ENCODE data around the gene TAOK1.
"Not testable (repeated sequence)": the region's sequence is repeated elsewhere in the genome, so short reads cannot be mapped to it uniquely, and the experiment has no call there.

TAOK1 gene

DNA sequence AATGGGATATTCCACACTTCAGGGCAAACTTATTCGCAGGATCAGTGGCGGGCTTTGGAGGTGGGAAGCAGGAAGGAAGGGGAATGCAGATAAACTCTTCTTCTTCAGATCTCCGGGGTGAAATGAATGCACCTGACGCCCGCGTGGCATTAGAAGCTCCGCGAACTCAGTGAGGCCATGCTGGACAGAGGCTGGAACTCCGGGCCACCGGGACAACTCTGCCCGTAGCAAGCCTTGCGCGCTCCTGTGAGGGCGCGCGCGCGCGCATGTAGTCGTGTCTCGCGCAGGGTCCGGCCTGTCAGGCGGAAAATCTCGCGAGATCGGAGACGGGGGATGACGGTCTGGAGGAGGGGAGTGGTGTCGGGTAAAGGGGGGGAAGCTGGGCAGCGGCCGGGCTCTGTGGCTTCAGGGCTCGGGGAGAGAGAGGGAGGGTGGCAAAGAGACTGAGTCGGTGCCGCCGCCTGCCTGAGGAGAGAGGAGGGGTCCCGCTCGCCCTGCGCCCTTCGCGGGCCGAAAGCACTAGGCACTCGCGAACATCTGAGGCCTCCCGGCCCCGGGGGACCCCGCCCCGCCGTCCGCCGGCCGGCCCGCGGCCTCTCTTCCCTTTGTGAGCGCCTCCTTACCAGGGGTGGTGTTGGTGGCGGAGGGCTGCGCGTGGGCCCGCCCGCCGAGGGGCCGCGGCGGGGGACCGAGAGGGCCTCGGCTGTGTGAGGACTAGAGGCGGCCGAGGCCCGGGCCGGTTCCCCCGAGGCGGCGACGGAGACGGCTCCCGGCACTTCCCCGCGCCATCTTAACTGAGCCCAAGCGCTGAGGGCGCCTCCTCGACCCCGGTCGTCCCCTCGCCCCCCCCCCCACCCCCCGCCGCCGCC is at the start of gene TAOK1:
Gene TAOK1, plus strand, starts transcription at position 382 of the 869 bp plus-strand sequence. CDS start 61,186 bp downstream, outside the sequence.
- DNase-seq = peak; percentile 92 to 96 (median 96)

DNA sequence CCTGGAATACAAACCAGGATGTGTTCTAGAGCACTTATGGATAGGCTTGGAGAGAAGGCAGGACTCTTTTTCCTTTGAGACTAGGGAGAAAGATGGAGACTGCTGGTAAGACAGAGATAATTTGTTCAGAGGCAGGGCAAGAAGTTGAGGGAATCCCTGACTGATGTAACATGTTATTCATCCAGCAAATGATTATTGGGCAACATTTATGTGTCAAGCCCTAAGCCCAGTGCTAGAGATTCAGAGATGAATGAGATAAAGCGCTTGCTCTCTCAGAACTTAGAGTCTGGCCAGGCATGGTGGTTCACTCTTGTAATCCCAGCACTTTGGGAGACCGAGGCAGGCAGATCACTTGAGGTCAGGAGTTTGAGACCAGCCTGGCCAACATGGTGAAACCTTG is 48.4 kb upstream of the TAOK1 start:
- DNase-seq = no peak

DNA sequence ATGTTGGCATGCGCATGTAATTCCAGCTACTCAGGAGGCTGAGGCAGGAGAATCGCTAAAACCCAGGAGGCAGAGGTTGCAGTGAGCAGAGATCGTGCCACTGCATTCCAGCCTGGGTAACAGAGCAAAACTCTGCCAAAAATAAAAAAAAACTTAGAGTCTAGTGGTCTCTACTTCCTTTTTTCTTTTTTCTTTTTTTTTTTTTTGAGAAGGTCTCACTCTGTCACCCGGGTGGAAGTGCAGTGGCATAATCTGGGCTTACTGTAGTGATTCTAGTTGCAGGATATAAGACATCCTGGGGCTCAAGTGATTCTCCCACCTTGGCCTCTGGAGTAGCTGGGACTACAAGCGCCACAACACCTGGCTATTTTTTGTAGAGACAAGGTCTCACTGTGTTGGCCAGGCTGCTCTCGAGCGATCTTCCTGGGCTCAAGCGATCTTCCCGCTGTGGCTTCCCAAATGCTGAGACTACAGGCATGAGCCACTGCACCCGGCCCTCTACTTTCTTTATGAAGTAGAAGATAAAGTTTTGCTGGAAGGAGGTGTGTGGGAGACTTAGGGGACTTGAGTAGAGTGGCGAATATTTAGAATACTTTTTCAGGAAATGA is 47.9 kb upstream of the TAOK1 start:
- DNase-seq = no peak

DNA sequence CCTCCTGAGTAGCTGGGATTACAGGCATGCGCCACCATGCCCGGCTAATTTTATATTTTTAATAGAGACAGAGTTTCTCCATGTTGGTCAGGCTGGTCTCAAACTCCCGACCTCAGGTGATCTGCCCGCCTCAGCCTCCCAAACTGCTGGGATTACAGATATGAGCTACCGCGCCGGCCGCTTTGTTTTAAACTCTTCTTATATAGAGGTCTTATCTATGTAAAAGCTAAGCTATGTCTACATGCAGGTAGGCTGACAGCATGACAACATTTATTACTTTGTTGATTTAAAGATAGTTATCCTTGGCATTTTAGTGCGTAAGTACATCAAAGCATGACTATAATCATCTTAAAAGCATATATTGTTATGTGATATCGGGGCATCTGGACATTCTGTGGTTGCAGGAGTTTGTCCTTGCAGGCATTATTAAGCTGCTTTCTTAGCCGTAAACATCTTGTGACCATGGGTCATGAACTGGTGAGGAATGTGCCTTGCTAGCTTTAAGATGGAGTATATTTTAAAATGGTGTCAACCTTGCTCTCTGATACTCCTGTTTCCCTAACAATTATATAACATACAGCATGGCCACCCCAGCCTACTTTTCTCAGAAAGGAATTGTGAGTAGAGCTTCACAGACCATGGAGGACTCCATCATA is 45.8 kb upstream of the TAOK1 start:
- DNase-seq = no peak

DNA sequence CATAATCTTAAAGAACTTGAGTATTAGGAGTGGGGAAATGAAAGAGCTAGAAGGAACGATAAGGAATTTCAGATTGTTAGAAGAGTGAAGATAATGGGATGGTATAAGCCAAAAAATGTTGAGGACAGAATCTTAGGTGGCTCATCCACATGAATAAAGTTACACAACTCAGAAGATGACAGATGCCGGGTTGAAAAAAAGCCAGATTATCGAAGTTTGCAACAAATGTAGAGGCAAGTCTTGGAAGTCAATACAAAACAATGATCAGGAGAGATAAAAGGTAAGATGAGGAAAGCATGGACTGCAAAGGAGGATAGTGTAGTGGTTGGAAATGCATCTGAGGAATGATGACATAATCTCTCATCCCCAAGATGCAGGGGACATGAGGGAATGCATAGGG is 45.1 kb upstream of the TAOK1 start:
- DNase-seq = no peak

DNA sequence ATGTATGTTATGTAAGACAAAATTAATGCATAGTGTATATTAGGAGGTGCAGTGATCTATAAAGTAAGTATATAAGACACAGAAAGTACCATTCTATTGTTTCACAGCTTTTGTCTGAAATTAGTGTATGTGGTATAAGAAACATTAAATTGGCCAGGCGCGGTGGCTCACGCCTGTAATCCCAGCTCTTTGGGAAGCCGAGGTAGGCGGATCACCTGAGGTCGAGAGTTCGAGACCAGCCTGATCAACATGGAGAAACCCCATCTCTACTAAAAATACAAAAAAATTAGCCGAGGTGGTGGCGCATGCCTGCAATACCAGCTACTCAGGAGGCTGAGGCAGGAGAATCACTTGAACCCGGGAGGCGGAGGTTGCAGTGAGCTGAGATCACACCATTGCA is 44.7 kb upstream of the TAOK1 start:
- DNase-seq = not testable (repeated sequence)

DNA sequence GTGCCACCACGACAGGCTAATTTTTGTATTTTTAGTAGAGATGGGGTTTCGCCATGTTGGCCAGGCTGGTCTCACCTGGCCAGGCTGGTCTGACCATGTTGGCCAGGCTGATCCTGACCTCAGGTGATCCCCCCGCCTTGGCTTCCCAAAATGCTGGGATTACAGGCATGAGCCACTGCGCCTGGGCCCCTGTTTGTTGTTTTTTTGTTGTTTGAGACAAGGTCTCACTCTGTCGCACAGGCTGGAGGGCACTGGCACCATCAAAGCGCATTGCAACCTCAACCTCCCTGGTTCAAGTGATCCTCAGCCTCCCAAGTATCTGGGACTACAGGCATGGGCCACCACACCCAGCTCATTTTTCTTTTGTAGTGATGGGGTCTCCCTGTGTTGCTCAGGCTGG is 43.7 kb upstream of the TAOK1 start:
- no peak for DNase-seq

DNA sequence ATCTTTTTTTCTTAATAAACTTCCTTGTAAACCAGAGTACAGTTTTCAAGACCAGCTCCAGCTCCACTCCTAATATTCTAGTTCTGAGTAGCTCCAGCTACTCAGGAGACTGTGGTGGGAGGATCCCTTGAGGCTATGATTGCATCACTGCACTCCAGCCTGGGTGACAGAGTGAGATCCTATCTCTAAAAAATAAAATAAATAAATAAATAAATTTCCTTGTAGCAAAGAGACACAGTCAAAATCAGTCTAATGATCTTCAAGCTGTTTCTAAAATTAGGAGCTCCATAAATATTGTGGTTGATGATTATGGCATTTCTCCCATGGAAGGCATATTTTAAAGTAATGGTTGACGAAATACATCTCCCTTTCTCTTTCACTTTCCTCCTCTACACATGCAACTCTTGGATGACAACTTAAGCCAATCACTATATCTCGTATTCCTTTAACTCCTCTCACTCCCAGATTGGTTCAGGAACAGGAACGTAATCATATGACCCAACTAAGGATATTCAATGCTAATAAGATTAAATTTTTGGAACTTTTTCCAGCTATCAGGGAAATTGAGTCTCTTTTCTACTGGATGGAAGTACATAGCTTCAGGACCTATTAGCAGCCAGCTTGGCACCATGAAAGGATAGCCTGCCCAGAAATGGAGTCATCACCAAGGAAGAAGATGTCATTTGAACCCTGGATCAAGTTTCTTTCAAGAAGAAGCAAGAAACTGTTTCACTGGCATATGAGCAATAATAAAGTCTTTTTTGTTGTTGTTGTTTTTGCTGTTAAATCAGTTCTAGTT is 42.1 kb upstream of the TAOK1 start:
- DNase-seq = no peak

DNA sequence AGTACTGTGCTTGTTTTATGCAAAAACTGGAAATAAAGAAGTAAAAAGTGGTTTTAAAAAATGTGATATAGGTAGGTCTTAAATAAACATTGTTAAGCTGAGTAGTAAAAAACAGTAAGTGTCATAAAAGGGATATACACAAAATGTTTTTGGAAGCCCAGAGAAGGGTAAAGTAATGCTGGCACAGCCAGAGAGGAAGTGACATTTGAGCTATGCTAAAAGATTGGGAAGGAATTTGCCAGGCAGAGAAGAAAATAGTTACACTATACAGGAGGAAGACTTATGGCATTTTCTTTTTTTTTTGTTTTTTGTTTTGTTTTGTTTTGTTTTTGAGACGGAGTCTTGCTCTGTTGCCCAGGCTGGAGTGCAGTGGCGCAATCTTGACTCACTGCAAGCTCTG is 40.8 kb upstream of the TAOK1 start:
- no peak for DNase-seq

DNA sequence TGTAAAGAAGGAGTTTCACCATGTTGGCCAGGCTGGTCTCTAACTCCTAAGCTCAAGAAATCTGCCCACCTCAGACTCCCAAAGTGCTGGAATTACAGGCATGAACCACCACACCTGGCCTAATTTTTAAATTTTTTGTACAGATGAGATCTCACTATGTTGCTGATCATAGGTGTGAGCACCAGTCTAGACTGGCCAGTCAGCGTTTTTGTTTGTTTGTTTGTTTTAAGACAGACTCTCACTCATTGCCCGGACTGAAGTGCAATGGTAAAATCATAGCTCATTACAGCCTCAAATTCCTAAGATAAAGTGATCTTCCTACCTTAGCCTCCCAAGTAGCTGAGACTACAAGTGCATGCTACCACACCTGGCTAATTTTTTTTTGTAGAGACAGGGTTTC is 38.0 kb upstream of the TAOK1 start:
- no peak for DNase-seq

DNA sequence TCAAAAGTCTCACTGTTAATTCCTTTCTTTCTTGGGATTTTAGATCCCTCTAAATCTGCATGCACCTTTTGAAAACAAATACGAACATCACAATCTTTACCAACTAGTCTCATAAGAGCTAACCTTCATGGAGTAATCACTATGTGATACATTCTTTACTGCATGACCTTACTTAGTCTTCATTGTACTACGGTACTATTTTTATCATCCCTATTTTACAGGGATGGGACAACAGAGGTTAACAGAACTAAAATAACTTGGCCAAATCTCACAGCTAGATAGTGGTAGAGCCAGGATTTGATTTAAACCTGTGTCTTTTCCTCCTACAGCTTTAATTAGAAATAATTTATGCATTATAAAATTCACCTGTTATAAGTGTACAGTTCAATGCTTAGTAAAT is 32.9 kb upstream of the TAOK1 start:
- DNase-seq = no peak

DNA sequence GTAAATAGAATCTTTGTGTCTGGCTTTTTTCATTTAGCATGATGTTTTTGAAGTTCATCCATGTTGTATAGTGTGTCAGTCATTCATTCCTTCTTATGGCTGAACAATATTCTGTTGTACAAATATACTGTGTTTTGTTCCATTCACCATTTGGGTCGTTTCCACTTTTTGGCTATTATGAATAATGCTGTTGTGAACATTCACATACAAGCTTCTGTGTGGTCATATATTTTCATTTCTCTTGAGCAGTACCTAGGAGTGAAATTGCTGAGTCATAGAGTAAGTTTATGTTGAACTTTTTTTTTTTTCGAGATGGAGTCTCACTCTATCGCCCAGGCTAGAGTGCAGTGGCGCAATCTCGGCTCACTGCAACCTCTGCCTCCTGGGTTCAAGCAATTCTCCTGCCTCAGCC is 32.3 kb upstream of the TAOK1 start:
- no peak for DNase-seq

DNA sequence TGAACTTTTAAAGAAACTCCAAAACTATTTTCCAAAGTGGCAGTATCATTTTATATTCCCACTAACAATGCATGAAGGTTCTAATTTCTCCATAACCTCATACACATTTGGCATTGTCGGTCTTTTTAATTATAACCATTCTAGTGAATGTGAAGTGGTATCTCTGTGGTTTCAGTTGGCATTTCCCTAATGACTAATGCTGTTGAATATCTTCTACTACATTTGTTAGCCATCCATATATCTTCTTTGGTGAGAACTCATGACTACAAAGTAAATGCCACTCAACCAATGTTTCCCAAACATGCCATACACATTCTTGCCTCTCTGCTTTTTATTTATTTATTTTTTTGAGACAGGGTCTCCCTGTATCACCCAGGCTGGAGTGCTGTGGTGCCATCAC is 31.7 kb upstream of the TAOK1 start:
- DNase-seq = no peak

DNA sequence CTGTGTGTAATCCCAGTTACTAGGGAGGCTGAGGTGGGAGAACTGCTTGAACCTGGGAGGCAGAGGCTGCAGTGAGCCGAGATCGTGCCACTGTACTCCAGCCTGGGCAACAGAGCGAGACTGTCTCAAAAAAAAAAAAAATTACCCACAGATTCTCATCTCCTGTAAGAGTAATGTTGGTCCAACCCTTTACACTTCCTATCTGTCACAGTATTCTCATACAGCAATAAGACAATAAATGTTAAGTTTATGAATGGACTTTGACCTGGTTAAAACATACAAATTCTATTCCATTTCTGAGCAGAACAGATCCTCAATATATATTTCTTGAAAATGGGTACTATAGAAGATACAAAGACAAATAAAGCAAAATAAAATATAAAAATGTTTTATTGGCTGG is 30.4 kb upstream of the TAOK1 start:
- no peak for DNase-seq

DNA sequence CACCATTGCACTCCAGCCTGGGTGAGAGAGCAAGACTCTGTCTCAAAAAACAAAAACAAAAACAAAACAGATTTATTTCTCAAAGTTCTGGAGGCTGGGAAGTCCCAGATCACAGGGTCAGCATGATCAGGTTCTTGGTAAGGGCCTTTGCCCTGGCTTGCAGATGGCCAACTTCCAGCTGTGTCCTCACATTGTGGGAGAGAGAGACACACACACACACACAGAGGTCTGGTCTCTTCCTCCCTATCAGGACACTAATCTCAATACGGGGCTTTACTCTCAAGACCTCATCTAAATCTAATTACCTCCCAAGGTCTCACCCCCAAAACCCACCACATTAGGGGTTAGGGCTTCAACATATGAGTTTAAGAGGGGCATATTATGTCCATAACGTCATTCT is 26.4 kb upstream of the TAOK1 start:
- DNase-seq = no peak

DNA sequence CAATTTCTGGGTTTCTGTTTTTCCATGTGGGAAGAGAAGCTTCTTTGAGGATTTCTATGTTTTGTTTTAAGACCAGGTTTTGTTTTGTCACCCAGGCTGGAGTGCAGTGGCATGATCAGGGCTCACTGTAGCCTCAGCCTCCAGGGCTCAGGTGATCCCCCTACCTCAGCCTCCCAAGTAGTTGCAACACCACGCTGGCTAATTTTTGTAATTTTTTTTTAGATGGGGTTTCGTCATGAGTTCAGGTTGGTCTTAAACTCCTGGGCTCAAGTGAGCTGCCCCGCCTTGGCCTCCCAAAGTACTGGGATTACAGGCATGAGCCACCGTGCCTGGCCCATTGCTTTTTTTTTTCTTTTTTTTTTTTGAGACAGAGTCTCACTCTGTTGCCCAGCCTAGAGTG is 25.5 kb upstream of the TAOK1 start:
- no peak for DNase-seq

DNA sequence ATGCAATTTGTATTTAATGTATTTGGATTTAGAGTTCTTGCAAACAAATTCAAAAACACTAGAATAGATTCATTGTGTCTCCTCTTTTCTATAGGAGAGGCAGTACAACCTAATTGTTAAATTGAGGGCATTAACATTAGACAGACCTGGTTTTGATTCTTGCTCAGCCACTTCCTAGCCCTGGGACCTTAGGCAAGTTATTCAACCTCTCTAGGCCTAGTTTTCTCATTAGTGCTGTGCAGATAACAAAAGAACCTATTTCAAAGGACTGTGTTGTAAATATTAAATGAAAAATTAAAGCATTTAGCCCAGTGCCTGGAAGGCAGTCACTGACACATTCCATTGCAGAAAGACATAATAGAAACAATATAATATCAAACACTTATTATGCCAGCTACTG is 22.0 kb upstream of the TAOK1 start:
- DNase-seq = no peak

DNA sequence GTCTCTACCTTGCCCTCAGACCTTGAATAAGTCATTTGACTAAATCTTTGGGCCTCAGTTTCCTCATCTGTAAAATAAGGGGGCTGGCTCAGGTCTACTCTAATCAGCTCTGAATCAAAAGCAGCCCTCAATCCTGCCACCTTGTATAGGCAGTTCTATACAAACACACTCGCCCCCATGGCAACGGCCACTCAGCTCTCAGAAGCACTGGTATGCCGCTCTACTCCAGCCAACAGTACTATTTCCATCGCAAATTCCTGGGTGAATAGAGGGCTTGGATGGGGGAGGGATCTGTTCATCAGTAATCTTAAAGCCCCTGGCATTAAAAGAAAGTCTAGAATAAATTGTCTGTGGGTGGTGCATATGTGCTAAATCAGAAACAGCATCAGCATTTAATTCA is 21.2 kb upstream of the TAOK1 start:
- no peak for DNase-seq

DNA sequence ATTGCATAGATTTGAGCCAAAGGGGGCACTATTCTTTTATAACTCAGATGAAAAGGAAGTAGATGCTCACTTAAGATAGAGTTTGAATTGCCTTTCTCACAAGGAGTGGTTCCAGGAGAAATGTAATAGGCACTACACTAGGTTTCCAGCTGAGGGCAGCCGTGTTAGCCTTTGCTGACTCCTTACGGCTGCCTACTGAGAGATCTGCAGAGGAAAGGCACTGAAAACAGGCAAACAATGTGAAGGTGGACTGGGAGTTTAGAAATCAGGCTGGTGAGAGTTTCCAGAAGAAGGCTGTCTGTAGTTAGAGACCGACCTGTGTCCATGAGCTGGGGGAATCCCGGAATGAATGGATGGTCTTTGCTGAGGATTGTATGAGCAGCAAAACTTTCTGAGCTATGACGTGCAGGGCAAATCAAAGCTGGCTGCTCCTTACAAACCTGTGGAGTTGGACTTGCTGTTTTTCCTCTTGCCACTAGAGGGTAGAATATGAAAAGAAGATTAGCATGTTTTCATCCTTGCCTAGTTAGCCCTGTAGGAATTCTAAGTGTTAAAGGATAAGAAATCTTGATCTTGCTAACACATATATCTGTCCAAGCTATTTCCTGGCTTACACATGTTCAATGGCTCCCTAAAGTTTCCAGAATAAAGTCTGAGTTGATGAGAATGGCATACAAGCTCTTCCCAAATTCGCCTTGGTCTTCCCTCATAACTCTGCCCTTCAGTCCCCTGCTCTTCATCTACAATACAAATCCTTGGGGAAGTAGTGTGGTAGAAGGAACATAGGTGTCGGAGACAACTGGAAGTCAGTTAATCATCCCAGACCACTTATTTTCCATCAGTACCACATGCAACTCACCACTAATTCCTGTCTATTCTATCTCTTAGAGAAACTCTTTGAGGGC is 20.1 kb upstream of the TAOK1 start:
- peak in 3 of 4 experiments; percentile 4 to 40 (median 32) for DNase-seq

DNA sequence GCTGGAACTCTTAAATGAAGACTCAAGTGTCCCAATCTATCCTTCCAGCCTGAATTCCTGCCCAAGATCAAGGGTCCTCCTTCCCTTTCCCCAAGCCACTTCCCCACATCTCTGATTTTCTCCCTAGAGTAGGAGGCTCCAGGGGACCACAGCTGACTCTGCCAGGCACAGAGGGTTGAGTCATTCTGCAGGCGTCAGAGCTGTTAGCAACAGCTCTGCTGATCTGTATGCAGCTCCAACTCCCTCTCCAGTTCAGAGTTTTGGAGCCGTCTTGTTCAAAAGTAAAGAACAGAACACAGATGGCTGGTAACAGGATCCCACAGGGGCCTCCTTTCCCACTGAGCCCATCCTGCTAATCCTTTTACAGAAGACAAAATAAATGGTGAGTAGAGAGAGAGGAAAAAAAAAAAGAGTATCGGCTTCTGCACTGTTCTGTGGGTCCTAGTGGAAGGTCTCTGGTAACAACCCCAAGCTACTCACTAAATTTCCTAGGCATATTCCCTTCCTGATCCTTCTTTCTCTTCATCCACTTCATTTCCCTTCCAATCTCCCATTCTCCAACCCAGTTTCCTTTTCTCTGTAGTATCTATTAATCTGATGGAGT is 13.4 kb upstream of the TAOK1 start:
- DNase-seq = no peak

DNA sequence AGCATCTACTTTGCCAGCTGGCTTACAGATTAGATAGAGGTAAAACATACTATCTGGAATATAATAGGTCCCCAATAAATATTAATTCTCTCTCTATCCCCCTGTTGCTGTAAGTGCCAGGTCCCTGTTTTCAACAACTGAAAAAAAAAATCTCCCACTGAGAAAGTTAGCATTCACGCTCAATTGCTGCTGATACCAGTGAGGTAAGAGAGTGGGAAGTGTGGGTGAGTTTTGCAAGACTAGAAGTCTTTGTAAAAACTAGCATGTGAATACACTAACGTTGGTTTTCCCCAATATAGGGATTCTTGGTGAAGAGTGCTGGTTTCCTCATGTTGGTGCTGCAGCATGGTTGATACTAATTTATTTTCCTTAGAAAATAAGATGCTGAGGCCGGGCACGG is 11.7 kb upstream of the TAOK1 start:
- no peak for DNase-seq
